Heart left ventricle (tissue), 13 donors: ENCODE data around the gene TULP4.

Experiments
- POLR2A ChIP-seq, 2 donors: fragments of 450-650 bp; IDR thresholded peaks; one replicate each; pipeline ENCODE4 v1.6.1; 2017; ENCODE audit warnings: antibody characterized with exemption in 2 of 2, mild to moderate bottlenecking in 2 of 2, moderate library complexity in 2 of 2
- TF ChIP-seq, protein P1 (sequence below), 12 donors: fragments of 200-600 bp; sonication (generic) in 4 of 12; IDR thresholded peaks; one replicate each; pipeline versions ENCODE4 v1.5.0 to v1.8.0; 2018 to 2022; ENCODE audit warnings: antibody characterized with exemption in 12 of 12, mild to moderate bottlenecking in 5 of 12
- donor health status: ischemic (EF 13 %, LVEDD 7.1; RV severe dilation, severe dysfunction).
- donor health status: DM: no; HTN: yes; CAD: no.
- donor health status: DM: no; HTN: no; CAD: no.
- donor health status: ischemic (EF 25% LVEDD 6.9; RV normal size, moderate dysfunction).
- donor health status: ischemic (EF 25% LVEDD 5.7; RV mildly dilated, moderate dysfunction).
- donor health status: ischemic (EF 35%, LVEDD 5.7; RV mildly dilated, moderate dysfunction).
- donor health status: nonischemic (EF 11% LVEDD 7.7; RV severe dilation, severe dysfunction).
- donor health status: DM: yes; HTN: yes; CAD: no.
- donor health status: PGD.
- donor health status: ischemic (EF 29% LVEDD 5.4; RV normal size, mild dysfunction).
- donor health status: nonischemic (EF 23%, LVEDD 6.1; RV moderate dilation, normal function).

- TF ChIP-seq, protein P1, sequence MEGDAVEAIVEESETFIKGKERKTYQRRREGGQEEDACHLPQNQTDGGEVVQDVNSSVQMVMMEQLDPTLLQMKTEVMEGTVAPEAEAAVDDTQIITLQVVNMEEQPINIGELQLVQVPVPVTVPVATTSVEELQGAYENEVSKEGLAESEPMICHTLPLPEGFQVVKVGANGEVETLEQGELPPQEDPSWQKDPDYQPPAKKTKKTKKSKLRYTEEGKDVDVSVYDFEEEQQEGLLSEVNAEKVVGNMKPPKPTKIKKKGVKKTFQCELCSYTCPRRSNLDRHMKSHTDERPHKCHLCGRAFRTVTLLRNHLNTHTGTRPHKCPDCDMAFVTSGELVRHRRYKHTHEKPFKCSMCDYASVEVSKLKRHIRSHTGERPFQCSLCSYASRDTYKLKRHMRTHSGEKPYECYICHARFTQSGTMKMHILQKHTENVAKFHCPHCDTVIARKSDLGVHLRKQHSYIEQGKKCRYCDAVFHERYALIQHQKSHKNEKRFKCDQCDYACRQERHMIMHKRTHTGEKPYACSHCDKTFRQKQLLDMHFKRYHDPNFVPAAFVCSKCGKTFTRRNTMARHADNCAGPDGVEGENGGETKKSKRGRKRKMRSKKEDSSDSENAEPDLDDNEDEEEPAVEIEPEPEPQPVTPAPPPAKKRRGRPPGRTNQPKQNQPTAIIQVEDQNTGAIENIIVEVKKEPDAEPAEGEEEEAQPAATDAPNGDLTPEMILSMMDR (IDR thresholded peaks at IDR 0.05), result no peak
- TF ChIP-seq POLR2A (IDR thresholded peaks at IDR 0.05), result no peak
Measured at GRCh38 chr6:158544428-158544827, 232.2 kb downstream of the TULP4 start.
